HG03575 (cell line): ENCODE measurements around the gene DIS3L2.

Experiments used
- ATAC-seq: cut with Tn5 transposase; IDR thresholded peaks from one replicate; pipeline ENCODE4 v1.9.1; 2021; ENCODE audit not compliant: unreplicated experiment, insufficient number of reproducible peaks, low FRiP score; ENCODE audit errors: extremely low read depth

DIS3L2 gene

GRCh38 chr2:232203166-232203891 is 241.8 kb downstream of the DIS3L2 start:
- no peak for ATAC-seq

- no peak for ATAC-seq
Observed at GRCh38 chr2:232203936-232204335, 242.4 kb downstream of the DIS3L2 start.

GRCh38 chr2:232204457-232204931 is 243.0 kb downstream of the DIS3L2 start:
- ATAC-seq: no peak

GRCh38 chr2:232207174-232207573 is 245.7 kb downstream of the DIS3L2 start:
- no peak for ATAC-seq

DNA sequence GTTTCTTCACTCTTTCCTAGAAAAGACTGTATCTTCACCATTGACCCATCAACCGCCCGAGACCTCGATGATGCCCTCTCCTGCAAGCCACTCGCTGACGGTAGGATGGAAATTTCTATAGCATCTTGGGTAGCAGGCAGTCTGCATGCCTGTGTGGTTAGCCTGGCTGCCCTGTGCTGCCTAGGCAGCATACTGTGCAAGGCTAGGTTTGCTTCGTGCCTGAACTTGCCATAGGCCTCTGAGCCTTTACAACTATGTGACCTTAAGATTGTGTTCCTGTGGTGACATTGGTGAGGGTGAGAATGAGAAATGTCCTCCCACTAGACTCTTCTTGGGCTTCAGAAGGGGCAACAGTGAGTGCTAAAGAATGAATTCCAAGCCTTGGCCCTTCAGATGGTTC is 248.8 kb downstream of the DIS3L2 start:
- no peak for ATAC-seq

- ATAC-seq: no peak
Observed at GRCh38 chr2:232211743-232212686, 250.5 kb downstream of the DIS3L2 start.

- ATAC-seq: no peak
Observed at GRCh38 chr2:232213176-232213575, 251.7 kb downstream of the DIS3L2 start.

- no peak for ATAC-seq
Observed at GRCh38 chr2:232214053-232214452, 252.5 kb downstream of the DIS3L2 start.

GRCh38 chr2:232216028-232216427 is 254.5 kb downstream of the DIS3L2 start:
- ATAC-seq: no peak

GRCh38 chr2:232218778-232219495 is 257.4 kb downstream of the DIS3L2 start:
- no peak for ATAC-seq

GRCh38 chr2:232219496-232219870 is 258.0 kb downstream of the DIS3L2 start:
- ATAC-seq: no peak

- no peak for ATAC-seq
Observed at GRCh38 chr2:232219932-232220331, 258.4 kb downstream of the DIS3L2 start.

DNA sequence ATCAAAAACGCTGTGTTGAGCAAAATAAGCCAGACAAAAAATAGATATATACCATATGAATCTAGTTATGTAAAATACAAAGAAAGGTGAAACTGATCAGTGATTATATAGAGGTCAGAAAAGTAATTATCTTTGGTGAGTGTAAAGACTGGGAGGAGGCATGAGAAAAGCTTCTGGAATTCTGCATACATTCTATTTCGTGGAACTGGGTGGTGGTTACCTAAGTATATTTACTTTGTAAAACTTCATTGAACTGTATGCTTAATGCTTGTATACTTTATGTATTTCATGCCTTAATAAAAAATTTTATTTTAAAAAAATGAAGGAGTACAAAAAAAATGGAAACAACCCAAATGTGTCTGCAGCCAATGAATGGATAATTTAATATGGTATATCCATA is 263.9 kb downstream of the DIS3L2 start:
- ATAC-seq: no peak

DNA sequence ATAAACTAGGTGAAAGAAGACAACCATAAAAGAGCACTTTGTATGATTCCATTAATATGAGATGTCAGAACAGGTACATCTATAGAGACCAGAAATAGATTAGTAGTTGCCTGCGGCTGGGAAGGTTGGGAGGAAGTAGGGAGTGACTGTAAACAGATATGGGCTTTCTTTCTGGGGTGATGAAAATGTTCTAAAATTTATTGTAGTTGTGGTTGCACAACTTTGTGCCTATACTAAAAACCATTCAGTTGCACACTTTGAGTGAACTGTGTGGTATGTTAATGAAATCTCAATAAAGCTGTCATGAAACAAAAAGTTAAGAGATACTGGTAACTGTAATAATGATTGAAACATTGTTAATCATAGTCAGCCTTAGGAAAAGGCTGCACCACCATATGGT is 264.4 kb downstream of the DIS3L2 start:
- no peak for ATAC-seq

- no peak for ATAC-seq
Observed at GRCh38 chr2:232228332-232228731, 266.8 kb downstream of the DIS3L2 start.

DNA sequence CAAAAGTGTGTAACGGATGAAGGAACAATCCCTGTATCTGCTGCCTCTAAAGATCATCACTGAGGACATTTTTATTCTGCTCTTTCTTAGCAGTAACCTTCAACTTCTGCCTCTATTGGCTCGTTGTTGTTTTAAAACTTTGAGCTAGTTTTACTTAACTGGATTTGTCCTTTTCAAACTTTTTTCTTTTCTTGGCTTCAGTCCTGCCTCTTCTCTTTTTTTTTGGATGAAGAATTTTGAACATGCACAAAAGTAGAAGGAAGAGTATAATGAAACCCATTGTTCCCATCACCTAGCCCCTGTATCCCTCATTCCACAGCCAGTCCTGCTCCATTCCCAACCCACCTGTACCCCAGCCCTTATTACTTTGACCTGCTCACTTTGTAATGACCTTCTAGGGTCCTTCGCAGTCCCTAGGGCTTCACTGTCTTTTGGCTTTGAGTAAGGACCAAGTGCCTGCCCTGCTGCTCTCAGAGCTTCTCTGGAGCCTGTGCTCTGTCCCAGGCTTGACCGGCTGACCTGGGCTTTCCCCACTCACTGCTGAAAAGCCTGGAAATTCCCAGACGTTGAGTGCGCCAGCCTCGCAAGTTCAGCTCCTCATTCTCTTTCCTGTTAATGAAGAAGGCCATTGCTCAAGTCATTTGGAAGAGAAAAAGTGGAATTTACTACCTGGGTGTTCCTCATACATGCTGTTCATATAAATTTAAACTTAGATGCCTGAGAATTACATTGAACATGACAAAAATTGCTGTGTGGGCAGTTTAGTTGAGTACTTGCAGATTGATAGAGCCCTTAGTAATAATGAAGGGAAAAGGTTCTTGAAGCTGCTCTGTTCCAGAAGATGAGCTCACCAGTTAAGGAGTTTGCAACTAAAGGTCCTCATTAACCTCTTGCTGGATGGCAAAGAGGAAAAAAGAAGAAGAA is 267.7 kb downstream of the DIS3L2 start:
- no peak for ATAC-seq

DNA sequence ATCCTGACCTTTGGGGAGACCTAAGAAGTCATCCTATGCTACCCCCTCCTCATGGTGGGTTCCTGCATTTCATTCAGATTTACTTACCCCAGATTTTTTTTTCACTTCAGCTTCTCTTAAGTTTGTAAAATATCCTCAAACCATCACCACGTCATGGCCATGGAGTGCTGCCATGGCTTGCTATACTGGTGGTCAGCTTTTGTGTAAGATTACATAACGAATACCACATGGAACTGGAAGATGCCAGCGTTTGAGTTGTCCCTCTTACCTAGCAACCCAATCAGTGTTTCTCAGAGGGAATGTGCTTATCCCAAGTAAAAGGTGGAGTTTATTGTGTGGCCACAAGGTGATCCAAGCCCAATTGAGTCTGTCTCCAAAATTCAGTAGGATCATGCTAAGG is 268.4 kb downstream of the DIS3L2 start:
- ATAC-seq: no peak

- ATAC-seq: no peak
Observed at GRCh38 chr2:232230560-232230959, 269.0 kb downstream of the DIS3L2 start.
